Daoy (cell line): ENCODE measurements around the gene CACNA1D. TPM values are rescaled to one million over a fixed set of nuclear protein-coding genes. Genes with fewer than 3 reads are reported as not detected.

Experiments
- DNase-seq: peaks from one replicate; pipeline ENCODE4 v3.0.0-alpha.2; 2015; ENCODE audit warnings: low read depth
- total RNA-seq: library from RNA; depleted of rRNA; stranded (reverse); fragments of >200 nt; shearing (Covaris generic); gene quantifications from 2 replicates; pipeline ENCODE4 v1.2.3, GENCODE V29; 2014

The CACNA1D gene
- total RNA-seq, 1 experiment from 2014 or later: 1.4 TPM

DNA sequence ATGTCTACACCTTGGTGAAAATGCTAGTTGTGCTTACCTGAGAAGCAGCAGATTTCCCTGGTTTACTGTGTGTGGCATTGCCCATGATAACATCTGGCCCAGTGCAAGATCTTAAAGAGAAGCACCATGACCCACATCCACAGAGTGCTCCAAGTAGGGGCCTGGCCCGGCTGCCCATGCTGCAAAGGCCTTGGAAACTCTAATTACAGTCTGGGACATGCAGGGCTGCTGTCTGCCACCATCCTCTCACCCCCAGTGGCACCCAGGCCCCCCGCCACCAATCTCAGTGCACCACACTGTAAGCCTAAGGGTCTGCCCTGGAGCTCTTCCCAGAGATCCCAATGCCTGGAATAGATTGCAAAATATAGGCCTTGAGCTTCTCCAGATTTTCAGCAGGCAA lies 219.2 kb downstream of the CACNA1D start:
- no peak for DNase-seq

- peak; percentile 9 for DNase-seq
These were observed 221.5 kb downstream of the CACNA1D start for GRCh38 chr3:53715815-53716483.

GRCh38 chr3:53716998-53717397 lies 222.6 kb downstream of the CACNA1D start:
- DNase-seq: no peak

DNA sequence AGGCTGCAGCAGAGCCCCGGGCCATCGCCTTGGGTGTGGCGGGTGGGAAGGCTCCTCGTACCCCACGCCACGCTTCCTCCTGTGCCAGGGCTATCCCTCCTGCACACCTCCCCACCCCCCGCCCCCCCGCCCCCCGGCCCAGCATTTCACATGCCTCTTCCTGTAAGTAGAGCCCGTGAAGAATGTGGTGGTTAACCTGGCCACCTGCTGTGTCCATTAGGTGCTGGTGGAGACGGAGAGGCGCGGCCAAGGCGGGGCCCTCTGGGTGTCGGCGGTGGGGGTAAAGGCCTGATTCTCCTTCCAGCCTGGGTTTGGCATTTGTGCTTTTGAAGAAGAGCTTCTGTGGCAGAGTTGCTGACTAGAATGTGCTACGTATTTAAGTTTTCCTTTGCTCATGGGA lies 224.1 kb downstream of the CACNA1D start:
- DNase-seq: no peak

DNA sequence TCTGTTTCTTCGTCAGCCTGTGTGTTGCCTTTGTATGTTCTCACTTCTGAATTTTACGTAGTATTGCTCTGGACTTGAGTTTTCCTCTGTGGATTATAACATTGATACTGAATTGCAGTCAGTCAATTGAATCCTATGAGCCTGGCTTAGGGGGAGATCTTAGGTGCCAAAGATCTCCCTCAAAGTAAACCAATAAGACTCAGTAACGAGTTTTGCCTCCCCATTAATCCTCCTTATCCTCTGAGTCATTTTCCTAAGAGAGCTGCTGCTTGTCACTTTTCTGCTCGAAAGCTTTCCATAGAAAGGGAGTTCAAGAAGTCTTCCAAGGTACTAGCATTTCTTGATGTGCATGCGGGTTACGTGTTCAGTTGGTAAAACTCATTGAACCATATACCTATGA lies 225.4 kb downstream of the CACNA1D start:
- no peak for DNase-seq

DNA sequence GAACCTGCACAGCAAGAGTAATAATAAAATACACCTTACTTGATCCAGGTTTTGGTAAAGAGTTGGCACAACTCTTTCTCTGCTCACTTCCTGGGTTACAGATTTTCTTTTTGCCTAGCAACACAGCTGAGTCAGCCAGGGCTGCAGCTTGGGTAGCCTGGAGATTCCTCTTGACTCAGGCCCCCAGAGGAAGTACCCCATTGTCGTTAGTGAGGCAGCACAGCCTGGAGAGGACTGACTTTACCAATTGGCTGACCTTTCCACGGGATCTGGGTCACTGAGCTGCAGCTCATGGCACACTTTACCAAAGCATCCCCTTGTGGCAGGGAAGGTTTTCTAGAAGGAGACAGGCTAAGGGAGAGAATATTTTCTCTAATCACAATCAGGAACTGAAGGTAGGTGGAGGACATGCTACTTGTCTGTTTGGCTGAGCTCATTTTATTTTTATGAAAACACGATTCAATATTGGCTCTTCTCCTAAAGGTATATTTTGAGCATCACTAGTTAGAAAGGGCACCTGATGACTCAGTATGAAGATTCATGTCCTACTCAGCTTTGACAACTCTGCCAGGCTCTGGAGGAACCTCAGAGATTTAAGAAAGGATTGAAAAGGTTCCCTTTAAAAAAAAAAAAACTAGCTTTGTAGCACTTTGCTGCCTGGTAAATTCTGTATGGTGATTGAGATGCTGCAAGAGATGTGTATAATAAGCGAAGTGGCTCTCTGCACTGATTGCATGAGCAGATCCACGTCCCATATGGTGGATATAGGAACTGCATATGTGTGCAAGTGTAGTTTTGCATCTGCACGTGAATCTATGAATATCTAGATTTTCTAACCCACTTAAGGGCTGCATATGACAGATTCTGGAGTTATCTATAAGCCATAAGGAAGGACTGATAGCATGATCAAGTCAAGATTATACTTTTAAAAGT lies 227.0 kb downstream of the CACNA1D start:
- DNase-seq: peak; percentile 63

DNA sequence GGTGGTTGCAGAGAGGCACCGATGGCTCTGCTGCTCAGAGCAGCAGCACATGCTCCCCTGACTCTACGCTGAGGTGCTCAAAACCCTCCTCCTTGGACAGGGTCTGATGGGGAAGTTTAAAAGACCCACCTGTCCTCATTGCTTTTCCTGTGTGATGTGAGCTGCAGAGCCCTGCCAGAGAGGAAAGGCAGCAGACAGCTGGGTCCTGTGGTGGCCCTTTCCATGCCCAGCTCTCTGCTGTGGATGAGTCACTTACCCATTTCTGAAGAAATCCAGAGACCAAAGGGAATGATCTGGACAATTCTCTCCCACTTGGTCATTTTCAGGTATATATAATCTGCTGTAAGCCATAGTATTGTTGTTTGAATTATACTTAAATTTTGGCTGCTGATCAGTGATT lies 230.2 kb downstream of the CACNA1D start:
- DNase-seq: no peak

- DNase-seq: no peak
These were observed 231.1 kb downstream of the CACNA1D start for GRCh38 chr3:53725387-53725995.

- DNase-seq: no peak
These were observed 232.2 kb downstream of the CACNA1D start for GRCh38 chr3:53726643-53727042.

- DNase-seq: no peak
These were observed 234.2 kb downstream of the CACNA1D start for GRCh38 chr3:53728606-53729005.

- DNase-seq: no peak
These were observed 234.7 kb downstream of the CACNA1D start for GRCh38 chr3:53729159-53729558.

DNA sequence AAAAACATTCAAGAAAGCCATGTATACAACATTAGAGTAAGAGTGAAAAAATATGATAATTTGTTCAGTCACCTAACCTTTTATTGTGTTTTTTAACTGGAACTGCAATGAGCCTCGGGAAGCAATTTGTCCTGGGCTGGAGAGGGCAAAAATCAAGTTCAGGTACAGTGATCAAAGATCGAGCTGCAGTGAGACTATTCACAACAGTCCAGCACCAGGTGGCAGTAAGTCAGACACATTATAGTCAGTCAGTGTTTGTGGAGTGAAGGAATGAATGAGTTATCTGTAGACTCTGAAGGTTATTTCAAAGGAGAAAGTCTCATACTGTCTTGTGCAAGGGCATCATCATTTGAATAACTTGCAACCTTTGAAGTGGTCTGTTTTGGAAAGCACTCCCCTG lies 235.2 kb downstream of the CACNA1D start:
- no peak for DNase-seq

GRCh38 chr3:53730576-53730975 lies 236.2 kb downstream of the CACNA1D start:
- DNase-seq: no peak

DNA sequence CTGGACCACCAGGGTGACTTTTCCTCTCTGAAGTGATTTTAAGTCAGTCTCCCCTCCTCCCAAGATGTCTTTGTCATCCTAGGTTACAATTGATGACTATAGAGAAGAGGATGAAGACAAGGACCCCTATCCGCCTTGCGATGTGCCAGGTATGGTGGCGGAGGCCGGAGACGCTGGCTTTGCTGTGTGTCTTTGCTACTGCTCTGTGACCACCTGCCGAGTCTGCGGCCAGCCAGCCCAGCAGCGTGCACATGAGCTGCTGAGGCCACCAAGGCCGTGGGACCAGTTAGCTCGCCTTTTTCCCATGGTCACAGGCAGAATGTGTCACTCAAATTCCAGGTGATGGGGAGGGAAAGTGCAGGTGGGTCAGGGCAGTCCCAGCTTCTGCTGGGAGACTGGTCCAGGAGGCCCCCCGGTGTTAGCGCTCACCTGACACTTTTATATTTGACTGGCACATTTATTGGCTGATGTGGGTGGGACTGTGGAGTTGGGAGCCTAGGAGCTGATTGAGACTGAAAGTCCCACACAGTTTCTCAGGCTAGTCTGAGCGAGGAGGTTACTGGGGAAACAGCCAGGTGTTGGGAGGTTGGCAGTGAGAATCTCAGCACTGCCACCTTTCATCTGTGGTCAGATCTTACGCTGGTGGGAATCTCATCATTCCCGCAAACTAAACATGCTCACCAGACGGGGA lies 237.7 kb downstream of the CACNA1D start:
- DNase-seq: no peak

DNA sequence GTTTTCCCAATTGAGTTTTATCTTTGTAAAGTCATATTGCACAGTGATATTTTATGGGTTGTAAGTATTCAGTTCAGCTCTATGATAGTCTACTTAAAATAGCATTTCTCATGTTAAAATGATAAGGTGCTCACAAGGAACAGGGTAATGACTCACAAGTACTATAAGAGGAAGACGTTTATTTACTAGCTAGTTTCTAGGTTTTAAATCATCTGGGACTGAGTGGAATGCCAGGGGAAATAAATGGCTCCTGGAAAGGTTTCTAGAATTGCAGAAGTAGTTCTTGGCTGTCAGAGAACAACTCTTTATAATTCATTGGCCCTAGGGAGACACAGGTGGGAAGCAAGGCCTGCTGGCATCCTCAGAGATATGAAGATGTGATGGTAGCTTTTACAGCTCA lies 239.0 kb downstream of the CACNA1D start:
- DNase-seq: no peak

- DNase-seq: no peak
These were observed 245.6 kb downstream of the CACNA1D start for GRCh38 chr3:53739966-53740365.

GRCh38 chr3:53740956-53741355 lies 246.5 kb downstream of the CACNA1D start:
- peak; percentile 23 for DNase-seq

GRCh38 chr3:53744351-53744750 lies 249.9 kb downstream of the CACNA1D start:
- DNase-seq: peak; percentile 12

GRCh38 chr3:53747559-53747958 lies 253.1 kb downstream of the CACNA1D start:
- no peak for DNase-seq

GRCh38 chr3:53748512-53749271 lies 254.3 kb downstream of the CACNA1D start:
- no peak for DNase-seq

DNA sequence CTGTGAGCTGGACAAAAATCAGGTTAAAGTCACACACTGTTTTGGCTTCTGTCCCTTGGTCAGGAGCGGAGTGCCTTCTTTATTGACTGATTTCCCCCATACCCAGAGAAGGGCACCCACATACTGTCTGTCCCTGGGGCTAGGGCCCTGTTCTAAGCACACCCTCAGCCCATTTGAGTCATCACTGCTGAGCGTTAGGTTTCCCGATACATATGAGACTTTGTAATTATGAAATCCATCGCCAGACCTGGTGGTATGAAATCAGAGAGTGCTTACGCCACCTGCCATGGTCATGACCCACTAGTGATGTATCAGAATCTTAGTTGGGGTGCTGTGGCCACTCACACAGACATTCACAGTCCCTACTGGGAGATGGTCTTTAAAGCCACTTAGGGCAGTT lies 255.0 kb downstream of the CACNA1D start:
- DNase-seq: no peak
